Measurements from ENCODE around the gene MPHOSPH6.
"Not testable (repeated sequence)": the region's sequence is repeated elsewhere in the genome, so short reads cannot be mapped to it uniquely, and the experiment has no call there.

MPHOSPH6 gene

GRCh38 chr16:82113741-82114140, 56.3 kb downstream of the MPHOSPH6 start:
- no peak for DNase-seq

- DNase-seq: no peak
Measured at GRCh38 chr16:82111944-82112343, 58.1 kb downstream of the MPHOSPH6 start.

- not testable (repeated sequence) for DNase-seq
Measured at GRCh38 chr16:82109266-82109665, 60.8 kb downstream of the MPHOSPH6 start.

GRCh38 chr16:82108774-82109173, 61.2 kb downstream of the MPHOSPH6 start:
- DNase-seq: no peak

- DNase-seq: no peak
Measured at GRCh38 chr16:82108100-82108499, 61.9 kb downstream of the MPHOSPH6 start.

GRCh38 chr16:82105107-82105506, 64.9 kb downstream of the MPHOSPH6 start:
- DNase-seq: no peak
